ENCODE data around the gene GRPEL1.

Gene GRPEL1

DNA sequence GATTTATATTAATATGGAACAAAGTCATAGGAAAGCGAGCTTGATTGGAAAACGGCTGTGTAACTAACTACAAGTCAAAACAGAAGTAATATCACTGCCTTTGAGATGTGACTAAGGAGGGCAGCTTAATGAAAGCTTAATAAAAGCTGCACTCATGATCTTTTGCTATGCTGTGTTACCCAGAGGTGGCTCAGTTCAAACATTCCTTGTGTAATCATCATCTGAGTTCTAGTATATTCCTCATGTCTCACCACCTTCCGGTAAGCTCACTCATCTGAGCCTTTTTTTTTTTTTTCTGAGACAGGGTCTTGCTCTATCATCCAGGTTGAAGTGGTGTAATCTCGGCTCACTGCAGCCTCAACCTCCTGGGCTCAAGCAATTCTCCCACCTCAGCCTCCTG lies 5.0 kb downstream of the GRPEL1 start:
- no peak for DNase-seq

DNA sequence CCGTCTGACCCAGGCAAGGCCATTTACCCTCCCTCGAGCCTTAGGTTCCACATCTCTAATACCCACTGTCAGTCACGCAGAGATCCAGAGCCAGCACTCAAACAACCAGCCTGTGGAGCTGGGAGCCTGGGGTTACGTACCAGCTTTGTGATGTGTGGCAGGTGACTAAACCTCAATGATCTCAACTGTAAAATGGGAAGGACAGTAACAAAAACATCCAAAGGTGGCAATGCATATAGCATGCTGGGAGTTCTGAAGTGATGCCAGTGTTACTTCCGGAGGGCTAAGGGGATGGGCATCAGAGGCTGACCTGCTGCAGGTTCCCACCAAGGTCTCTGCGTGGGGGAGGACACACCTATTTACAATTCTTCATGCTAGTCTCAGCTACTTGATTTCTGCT lies 6.0 kb downstream of the GRPEL1 start:
- no peak for DNase-seq

DNA sequence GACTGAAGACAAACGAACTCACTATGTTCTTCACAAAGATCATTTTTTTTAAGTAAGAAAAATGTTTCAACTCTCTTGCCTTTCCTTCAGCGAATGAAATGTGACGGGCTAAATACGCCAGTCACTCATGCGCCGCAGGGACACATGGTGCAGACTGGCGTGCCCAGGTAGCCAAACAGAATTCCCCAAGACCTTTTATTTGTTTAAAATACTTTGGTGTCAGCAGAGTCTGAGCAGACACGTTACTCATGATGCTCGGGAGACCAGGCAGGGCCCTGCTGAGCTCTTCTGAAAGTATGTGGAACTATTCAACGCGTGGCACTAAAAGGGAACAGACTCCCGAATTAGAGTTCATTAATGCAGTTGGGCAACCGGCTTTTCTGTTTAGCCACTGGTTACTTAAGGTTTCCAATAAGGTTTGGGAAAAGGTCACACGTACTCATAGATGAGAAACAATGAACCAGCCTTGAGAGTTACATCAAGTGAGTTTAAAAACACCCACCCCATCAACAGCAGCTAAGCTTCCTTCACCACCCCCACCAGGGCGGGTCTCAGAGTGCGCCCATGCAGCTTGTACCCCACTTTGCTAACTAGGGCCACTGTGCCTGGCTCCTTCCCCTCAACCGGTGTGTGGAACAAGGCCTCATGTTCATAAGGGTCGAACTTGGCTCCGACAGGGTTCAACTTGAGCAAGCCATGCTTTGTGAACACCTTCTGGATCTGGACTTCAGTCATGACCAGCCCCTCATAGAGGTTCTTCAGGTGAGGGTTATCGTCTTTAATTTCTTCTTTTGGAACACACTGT lies 7.3 kb downstream of the GRPEL1 start:
- DNase-seq = no peak

DNA sequence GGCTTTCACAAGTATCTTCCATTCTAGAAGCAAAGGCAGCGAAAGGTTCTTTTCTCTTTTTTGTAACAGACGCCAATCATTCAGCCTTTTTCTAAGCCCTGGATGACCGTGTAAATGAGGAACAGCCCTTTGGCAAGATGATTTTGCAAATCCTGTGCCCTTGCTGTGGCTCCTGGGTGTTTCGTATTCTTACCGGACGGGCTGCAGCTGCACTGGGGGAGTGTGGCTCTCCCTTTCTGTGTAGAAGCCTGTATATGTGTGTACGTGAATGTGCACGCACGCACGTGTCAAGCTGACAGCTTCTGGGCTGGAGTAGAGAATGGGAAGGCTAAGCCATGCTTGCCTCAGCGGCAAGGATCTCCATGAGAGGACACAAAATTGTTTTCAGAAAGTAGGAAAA lies 8.2 kb downstream of the GRPEL1 start:
- DNase-seq = no peak

DNA sequence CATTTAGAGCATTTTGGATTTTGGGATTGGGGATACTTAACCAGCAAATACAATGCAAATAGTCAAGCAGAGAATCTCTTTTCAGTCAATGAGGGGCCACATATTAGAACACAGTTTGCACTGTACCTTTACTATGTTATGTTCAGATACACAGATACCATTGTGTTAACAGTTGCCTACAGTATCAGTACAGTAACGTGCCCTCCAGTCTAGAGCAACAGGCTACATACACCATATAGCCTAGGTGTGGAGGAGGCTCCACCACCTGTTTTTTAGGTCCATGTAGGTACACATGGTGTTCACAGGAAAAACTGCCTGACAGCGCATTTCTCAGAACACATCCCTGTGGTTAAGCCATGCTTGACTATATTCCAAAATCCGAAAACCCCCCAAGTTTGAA lies 9.1 kb downstream of the GRPEL1 start:
- no peak for DNase-seq

DNA sequence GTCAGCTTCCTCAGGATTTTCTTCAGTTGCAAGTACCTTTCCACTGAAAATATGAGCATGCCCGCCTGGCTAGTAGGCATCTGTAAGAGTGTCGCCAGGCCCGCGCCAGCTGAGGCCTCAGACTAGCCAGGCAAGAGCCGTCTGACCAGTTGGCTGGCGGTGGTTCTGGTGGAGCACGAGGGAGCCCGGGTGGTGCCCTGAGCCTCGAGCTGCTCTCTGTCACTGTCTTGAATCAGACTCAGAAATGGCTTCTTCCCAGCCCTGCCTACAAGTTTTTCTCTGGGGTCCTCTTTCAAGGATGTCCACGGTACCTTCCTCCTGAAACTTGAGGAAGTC lies 11.9 kb downstream of the GRPEL1 start:
- no peak for DNase-seq

DNA sequence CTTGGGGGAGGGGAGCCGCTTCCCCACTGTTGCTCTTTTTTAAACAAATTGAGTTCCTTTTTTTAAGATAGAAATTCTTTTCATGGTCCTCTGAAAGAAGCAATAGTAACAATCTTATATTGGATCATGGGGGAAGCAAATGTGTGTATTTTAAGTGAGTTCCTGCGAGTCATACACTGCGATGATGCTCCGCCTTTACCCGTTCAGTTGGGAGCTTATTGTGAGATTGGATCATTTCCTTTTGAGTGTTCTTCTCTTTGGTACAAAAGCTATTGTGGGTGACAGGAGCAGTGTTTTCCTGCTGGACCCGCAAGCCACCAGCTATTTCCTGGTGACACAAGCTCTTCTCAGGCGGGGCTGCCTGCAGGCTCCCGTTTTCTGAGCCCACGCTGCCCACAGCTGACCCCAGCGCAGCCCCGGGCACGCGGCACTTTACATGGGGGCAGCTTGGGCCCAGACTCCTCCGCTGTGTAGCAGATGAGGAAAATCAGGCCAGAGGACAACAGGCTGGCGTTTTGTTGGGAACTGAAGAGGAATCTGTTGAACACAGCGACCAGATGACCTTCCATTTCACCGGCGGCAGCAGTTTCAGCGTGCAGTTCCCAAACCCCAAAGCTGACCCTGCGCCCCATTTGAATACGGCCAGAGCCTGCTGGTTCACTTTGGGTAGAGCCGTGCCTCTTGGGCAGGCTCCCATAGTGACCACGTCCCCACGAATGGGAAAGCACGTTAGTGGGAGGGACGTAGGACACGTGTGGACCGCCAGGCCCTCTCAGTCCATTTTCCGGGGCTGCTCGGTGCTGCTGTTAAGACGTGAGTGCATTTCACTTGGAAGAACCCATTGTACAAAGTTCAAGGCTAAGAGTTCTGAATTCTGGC lies 12.5 kb downstream of the GRPEL1 start:
- no peak for DNase-seq

DNA sequence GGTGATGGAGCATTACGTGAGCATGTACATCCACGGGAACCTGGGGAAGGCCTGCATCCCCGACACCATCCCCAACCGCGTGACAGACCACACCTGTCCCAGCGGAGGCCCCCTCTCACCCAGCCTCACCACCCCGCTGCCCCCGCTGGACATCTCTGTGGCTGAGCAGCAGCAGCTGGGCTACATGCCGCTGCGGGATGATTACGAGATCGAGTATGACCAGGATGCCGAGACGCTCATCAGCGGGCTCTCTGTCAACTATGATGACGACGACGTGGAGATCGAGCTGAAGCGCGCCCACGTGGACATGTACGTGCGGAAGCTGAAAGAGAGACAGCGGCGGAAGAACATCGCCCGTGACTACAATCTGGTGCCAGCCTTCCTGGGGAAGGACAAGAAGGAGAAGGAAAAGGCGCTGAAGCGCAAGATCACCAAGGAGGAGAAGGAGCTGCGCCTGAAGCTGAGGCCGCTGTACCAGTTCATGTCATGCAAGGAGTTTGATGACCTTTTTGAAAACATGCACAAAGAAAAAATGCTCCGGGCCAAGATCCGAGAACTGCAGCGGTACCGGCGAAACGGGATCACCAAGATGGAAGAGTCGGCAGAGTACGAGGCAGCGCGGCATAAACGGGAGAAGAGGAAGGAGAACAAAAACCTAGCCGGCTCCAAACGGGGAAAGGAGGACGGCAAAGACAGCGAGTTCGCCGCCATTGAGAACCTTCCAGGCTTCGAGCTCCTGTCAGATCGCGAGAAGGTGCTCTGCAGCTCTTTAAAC lies 13.6 kb downstream of the GRPEL1 start:
- no peak for DNase-seq

DNA sequence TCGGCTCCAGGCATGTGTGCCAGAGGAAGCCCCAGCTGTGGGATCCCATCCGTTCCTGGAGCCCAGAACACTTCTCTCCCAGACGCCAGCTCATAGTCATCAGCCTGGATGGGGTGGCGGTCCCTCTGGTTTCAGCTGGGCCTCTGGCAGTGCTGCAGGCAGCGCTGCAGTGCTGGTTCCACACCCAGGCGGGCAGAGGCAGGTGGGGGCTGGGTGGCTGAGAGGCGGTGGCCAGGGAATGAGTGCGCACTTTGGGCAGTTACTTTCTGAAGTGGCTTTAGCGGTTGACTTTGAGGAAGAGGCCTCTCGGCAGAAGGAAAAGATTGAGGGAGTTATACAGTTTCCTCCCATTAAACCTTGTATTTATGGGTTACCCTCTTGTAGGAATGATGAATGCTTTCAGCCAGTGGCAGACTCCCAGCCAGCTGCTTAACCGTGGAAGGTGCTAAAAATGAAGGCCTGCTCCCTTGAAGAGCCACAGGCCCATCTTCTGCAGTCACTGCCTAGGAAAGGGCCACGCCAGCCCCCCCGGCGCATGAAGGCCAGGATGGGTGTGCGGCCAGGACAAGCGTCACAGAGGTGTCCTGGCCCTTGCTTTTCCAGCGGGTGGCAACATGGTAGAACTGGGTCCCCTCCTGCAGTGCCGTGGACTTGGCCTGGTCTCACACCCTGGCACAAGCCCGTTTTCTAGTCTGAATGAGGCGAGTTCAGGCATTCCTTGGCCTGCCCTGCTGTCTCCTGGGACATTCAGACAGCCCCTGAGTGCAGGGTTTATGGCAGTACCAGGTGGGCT lies 14.7 kb downstream of the GRPEL1 start:
- DNase-seq = peak in 1 of 2 experiments; percentile 40

DNA sequence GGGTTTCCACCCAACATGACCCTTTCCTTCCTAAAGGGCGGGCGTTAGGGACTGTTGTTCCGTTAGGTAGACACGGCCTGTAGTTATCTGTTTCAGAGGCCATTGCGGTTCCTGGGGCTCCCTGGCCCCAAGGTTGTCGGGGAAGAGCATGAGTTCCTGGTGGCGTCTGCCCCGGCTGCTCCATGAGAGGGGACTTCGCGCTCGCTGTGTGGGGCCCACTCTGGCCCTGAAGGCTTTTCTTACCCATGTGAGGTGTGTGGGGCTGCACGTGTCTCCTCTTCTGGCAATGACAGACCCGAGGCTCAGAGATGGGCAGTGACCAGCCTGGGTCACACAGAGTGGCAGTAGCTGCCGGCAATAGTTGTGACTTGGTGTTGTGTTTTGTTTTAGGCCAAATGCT lies 15.6 kb downstream of the GRPEL1 start:
- no peak for DNase-seq

DNA sequence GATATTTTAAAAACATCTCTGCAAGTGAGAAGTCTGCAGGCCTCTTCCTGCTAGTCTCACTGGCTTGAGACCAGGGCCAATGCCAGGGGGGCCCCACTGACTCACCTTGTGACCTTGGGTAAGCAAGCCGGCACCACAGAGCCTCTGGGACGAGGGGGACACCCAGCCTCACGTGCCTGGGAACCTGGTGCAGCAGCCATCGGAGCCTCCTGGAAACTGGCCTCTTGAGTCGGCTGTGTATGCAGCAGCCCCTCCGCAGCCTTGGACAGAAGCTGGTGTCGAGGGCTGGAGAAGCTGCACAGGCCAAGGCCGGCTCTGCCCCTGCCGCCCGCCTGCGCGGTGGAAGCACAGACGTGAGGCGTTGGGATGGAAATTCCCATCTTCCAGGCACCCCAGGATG lies 16.0 kb downstream of the GRPEL1 start:
- DNase-seq = no peak

DNA sequence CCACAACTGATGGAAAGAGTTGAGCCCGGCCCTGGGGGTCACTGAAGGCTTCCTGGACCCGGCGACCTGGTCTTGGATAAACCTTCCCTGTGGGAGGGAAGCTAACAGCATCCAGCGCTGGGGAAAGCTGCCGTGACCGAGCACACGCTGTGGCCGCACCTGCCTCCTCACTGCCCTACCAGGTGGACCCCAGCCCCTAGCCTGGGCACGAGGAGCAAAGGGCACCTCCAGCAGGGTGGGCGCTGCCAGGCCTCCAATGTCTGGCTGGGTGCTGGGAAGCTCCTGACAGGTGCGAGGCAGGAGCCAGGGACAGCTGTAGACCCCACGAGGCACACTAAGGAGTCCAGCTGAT lies 16.7 kb downstream of the GRPEL1 start:
- no peak for DNase-seq

DNA sequence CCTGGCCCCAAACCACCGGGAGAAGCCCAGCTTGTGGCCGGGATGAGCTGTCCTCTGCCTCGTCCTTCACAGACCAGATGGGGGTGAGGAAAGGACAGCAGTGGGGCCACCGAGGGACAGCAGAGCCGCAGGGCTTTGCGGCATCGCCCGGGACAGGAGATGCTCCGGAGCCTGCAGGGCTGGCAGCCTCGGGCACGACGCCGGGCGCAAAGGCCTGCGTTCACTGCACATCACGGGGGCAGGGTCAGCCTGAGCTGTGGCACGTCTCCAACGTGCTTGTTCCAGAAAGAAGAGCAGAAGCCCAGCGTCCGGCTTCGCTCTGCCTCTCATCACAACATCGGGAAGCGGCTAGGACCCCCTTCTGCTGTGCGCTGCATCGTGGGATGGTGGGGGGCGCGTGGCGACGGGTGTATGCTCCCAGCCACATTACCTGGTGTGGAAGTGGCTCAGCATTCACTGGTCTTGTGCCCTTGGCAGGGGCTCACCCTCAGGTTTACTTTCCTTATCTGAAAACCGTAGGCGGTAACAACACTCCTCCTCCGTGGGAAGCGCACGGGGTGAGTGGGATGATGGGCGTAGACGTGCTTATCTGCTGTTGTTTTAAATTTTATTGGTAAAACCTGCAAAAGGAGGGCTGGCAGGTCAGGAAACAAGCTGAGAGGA lies 17.3 kb downstream of the GRPEL1 start:
- no peak for DNase-seq

DNA sequence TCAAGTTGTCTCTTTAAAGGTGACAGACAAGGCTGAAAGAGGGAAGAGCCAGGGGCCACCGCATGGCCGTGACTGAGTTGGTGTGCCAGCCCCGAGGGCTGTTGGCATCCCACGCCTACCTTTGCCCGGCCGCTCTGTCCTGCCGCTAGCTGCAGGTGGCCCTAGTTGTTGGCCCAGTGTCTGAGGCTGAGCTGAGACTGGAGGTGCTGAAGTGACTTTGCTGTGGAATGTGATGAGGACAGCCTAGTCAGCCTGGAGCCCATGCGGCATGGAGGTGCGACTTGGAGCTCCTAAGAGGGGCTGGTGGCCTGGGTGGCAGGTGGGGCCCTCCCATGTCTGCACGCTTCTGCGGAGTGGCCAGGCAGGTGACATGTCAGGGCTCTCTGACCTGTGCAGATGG lies 18.1 kb downstream of the GRPEL1 start:
- no peak for DNase-seq

DNA sequence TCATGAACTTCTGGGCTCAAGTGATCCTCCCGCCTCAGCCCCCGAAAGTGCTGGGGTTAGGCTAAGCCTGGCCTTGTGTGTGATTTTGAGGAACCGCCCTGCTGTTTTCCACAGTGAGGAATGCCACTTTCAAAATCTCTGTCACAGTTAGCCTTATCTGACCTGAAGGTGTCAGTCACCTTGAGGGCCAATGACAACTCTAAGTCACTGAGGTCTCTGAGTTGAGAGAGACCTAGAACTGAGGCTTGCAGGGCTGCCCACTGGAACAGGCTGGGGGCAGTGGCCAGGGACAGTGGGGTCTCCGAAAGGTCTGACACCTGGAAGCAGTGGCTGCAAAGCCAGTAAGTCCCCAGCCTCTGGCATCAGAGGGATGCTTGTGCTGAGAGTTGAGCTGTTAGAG lies 18.6 kb downstream of the GRPEL1 start:
- no peak for DNase-seq

DNA sequence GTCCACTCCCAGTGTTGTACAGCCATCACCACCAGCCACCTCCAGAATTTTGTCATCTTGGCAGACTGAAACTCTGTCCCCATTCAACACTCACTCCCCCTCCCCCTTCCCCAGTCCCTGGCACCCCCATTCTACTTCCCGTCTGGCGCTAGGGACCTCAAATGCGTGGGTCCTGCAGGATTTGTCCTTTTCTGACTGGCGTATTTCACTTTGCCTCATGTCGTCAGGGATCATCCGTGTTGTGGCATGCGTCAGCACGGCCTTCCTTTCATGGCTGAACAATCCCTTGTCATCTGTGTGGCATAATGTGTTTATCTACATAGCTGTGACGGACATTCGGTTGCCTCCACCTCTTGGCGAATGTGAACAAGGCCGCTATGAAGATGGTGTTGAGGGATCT lies 19.2 kb downstream of the GRPEL1 start:
- no peak for DNase-seq

DNA sequence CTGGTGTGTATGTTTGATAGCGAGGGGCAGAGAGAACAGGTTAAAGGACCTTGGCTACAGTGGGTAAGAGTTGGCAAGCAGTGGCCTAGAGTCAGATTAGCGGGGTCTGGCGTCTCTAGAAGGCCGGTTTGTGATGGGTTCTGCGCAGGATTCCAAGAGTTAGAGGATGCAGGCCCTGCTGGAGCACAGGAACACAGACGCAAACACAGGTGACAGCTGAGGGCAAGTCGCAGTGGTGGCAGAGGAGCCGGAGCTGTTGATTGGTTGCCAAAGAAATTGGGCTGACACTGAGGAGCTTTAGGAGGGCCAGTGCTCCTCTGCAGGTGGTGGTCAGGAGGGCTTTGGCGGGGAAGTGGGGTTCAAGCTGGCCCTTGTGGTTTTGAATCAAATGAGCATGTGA lies 20.9 kb downstream of the GRPEL1 start:
- no peak for DNase-seq

DNA sequence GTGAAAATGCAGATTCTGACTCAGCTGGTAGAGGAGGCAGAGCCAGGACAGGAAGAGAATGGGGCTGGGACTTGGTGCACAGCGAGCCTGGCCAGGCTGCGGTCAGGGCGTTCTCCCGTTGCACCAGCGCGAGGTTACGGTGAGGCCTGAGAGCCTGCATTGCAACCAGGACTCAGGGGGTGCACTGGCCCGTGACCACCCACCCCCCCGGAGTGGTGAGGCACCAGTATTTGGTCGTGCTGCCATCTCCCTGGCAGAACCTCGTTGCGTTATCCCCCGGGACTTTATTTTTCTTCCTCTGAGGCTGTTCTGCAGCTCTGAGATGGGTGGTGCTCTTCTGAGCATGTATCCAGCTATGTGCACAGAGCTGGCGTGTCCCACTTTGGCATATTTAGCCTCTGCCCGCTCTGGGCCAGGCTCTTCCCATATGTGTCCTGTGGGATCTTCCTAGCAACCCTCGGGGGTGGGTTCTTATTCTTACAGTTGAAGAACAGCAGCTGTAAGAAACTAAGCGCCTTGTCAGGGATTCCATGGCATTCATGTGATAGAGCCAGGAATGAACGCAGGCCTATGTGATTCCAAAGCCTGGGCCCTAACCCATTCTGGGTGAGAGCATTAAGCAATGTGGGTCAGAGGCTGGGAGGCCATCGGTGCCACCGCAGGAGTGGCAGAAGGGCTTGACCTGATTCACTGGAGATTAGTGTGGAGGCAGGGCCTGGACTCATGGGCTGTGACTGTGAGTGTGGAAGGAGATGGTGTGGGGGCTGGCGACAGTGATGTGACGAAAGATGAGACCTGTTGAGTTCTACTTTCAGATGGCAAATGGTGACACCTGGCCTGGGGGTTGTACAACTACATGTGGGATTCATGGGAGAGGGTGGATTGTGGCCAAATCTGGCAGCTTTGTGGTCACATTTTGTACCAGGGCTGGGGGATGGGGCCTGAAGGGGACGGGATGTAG lies 21.6 kb downstream of the GRPEL1 start:
- DNase-seq = no peak

DNA sequence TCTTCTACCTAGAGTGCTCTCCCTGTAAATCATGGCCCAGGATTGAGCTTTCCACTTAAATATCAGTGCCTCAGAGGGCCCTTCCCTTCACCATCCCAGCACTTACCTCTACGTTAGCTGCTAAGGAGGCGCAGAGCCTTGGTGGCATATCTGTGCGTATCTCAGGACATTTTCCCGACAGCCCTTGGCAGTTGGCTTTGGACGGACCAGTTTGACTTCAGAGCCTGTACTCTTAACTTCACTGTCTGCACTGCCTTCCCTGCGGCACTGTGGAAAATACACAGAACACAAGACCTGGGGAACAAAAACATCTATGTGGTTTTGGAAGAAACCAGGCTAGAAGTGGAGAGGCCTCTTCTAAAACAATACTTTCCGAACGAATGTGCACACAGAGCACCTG lies 22.3 kb downstream of the GRPEL1 start:
- DNase-seq = no peak

DNA sequence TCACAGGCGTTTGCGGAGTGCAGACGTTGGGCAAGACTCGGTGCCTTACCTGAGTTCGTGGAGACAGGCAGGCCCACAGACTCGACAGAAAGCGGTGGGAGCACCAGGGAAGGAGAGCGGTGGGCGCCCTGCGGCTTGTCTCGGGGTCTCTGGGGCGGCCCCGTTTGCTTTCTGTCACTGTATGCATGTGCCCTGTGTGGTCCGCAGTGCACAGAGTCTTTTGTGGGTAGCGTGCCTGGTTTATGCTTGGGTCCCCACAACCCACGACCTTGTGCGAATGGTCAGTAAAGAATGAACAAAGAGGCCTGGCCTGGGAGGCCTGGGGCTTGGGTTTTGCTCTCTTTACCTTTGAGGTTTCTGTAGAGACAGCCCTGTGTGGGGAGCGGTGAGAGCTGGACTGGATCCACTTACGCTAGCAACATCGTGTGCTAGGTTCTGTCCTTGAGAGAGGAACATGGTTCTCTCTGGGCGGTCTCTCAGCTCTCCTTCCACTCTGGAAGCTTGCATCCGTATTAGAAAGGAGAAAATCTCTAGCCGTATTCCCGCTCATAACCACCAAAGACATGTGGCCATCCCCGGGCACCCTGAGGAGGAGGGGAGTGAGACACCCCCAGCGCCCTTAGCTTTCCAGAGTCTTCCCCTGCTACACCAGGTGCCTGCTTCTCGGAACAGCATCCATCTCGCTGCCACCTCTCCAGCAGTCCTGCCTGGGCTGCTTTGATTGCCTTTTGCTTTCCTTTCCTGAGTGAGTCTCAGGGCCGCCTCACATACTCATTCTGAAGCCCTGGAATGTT lies 23.5 kb downstream of the GRPEL1 start:
- DNase-seq = no peak
